Measurements from ENCODE around the gene RYK.
"Not testable (repeated sequence)": the region's sequence is repeated elsewhere in the genome, so short reads cannot be mapped to it uniquely, and the experiment has no call there.

The RYK gene

DNA sequence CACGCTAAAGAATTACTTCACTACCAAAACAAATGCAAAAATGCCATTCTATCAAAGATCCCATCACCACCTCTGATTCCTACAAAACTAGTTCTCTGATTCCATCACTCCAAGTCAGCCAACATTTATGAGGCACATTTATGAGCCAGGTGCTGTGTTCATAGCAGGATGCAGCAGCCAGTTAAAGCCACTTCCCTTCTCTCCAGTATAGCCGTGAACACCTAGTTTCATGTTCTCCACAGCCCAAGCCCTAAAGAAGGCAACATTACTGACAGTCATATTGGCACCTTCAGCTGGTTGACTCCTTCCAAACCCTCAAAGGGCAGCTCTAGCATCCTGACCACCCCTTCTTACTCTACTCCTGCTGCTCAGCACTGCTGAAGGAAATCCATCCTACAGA, 36.4 kb downstream of the RYK start:
- DNase-seq: no peak

DNA sequence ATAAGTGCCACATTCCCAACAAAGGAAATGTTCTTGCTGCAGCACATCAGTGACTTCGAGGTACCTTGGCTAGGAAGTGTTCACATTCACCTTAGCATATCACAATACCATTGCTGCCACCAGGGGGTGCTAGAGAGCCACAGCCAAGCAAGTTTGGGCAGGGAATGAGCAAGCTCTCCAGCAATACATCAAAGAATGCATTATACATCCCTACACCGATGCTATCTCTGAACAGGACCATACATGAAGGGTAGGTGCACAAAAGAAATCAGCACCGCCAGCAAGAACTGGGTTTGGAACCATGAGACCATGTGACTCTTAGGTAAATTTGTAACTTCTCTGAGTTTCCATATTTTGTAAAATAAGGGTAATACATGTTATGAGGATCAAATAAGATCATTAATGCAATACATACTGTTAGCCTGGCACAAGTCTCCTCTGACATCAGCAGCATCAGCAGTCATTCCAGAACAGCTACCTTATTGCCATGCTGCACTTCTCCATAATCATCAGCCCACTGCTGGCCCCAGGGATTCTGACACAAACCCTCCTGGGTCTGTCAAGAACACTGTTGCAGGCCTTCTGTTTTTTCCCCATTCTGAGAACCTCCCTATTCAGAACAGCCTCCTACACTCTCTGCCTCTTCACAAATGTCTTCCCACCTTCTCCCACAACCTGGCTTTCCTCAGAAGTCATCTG, 37.5 kb downstream of the RYK start:
- peak; percentile 52 for DNase-seq

DNA sequence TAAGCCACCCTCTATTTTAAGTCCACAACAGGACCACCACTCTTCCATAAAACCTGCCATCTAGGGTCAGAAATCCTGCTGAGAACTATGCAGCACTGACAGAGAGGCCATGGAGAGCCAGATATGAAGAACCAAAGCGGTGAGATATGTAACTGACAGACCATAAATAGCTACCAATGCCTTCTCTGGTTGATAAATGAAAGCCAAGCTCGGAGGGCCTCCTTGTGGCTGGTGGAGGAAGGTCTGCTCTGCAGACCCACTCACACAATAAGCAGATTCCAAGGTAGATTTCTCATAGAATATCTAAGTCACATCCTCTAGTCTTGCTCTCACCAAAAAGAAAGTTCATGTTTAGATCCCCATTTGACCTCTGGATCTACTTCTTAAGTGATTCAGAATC, 38.9 kb downstream of the RYK start:
- DNase-seq: peak; percentile 4

DNA sequence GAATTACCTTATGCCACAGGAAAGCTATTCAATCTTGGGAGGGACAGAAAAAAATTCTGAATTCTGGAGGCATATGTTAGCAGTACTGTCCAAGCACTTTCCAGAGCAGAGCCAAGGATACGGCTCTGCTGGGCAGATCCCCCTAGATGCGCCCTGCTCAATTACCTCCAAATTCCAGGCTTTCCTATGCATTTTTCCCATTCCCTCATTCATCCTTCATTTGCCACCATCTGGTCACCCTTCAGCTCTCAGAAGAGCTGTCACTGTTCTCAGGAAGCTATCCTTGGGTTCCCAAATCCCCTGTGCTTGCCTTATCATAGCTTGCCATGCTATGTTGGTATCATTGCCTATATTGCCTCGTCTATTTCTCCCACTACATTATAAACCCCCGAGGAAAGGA, 45.2 kb downstream of the RYK start:
- no peak for DNase-seq

DNA sequence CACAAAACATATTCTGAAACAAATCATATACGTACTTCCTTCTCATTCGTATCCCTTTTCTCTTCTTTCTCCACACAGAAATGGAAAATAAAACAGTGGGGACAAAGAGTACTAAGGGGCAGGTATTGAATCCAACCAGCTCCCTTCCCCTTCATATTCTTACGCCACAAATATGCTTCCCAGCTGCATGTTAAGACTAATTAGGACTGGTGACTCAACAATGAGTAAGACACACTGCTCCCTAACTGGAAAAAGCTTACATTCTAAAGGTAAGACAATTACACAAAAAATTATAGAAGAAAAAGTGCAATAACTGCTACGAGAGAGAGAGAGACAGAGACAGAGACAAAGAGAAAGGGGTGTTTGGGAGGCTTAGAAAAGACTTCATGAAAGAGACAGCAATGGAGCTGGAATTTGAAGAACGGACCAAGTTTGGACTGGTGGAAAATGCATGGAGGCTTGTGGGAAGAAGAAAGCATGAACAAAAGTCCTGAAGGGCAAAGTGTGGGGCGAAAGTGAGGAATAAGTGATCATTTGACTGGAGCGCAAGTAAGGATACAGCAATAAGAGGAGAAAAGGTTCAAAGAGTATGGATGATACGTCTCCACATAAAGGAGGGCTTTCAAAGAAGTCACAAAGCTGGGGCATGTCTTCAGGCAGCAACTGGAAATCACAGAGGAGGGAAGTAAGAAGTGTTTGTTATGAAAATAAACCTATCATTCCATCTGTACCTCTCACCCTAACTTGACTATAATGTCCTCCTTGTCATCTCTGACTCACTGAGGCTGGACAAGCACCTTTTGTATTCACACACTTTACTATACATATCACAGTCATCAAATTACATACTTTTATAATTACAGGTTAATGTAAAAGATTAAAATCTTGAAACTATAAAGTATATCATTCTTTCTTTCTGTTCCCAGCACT, 49.2 kb downstream of the RYK start:
- DNase-seq: no peak

DNA sequence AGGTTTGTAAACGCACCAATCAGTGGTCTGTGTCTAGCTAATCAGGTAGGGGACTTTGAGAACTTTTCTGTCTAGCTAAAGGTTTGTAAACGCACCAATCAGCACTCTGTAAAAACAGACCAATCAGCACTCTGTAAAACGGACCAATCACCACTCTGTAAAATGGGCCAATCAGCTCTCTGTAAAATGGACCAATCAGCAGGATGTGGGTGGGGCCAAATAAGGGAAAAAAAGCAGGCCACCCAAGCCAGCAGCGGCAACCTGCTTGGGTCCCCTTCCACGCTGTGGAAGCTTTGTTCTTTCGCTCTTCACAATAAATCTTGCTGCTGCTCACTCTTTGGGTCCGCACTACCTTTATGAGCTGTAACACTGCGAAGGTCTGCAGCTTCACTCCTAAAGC, 50.8 kb downstream of the RYK start:
- DNase-seq: not testable (repeated sequence)

DNA sequence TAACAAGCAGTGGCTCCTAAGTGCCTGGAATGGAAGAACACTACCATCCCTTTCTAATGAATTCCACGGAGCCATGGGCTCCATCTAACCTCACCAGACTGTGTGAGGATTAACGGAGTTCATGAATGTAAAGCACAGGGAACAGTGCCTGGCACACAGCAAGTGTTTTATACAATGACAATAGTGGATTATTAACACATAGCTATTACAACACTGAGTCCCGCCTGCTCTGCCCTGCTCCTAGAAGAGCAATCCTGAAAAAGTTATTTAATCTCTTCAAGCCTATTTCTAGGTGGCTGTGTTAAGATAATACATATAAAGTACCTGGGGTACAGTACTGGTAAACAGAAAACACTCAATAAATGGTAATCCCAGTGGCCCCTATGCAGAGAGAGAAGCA, 51.4 kb downstream of the RYK start:
- no peak for DNase-seq

DNA sequence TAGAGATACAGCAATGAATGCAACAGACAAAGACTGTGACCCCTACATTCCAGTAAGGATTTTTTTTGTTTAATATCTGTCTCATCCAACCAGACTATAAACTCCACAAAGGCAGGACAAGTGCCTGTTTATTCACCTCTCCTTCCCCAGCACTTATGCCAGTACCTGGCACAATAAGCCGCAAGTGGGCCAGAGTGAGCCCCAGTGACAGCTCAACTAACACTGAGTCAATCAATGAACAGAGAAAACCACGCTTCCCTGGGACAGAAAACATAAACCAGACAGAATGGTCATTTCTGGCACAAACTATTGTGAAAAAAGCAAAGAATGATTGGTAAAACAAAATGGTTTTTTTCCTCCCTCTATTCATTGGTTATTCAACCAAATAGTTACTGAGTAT, 52.2 kb downstream of the RYK start:
- no peak for DNase-seq

DNA sequence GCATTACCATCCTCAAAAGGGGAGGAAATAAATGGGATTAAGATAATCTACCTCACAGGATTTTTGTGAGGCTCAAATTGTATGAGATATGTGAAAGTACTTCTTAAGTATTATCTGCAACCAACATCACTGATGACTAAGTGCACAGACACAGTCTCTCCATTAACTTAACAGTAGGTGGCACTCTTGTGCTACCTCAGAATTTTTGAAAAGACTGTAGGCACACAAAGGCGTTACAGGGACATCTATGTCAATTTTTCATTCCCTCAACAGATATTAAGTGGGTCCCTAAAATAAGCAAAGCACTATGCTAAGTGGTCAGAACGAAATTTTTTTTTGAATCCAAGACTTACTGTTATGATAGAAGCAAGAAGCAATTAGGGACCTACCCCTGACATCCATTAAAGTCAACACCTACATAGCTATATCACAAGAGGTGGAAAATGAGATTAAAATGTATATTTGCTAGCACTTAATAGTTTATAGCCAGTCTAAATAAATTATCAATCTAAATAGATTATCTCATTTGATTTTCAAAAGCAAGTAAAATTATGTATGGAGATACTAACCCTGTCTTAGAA, 52.9 kb downstream of the RYK start:
- DNase-seq: peak; percentile 8

DNA sequence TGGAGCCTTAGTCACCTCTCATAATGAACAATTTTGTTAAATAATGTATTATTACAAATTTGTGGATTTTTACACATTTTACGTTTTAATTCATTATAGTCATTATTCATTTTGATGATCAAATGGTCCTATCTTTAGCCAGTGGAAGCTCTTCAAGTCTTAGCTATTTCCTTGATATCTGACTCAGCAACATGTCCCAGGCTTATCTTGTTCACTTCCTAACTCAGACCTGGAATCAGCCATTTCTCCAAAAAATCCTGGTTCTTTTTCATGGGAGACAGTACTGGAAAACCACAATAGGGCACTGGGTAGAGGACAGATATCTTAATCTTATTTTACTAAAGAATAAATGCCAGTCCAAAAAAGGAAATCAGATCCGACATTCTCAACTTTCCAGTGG, 56.4 kb downstream of the RYK start:
- no peak for DNase-seq

DNA sequence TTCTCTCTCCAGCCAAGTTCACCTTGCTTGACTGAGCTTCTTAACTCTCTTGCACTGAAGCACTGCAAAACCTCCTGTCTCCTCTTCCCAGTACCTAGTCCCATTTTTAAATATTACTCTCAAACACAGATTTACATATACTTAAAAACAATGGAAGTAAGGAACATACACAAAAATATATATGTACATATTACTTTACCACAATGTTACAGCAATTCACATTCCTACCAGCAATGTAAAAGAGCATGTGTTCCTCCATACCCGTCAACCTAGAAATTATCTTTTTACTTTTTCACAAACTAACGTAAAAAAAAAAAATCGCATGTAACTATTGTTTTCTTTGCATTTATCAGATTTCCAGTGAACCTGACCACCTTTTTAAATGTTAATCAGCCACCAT, 60.4 kb downstream of the RYK start:
- DNase-seq: no peak

DNA sequence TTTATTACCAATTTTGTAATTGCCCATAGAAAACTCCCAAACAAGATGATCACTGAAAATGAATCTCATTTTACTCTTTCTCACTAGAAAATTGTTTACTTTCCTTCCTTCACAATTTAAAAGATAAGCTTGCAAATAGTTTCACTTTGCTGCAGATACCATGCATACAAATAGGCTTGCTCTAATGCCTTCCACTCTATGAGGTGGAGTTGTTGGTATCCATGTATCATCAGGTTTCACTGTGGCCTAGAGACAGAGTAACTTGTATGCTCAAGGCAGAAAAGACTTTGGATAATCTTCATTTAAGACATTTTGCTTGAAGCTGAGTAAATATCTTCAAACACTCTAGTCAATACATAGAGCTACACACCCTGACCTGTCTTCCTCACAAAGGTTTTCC, 60.8 kb downstream of the RYK start:
- DNase-seq: no peak

DNA sequence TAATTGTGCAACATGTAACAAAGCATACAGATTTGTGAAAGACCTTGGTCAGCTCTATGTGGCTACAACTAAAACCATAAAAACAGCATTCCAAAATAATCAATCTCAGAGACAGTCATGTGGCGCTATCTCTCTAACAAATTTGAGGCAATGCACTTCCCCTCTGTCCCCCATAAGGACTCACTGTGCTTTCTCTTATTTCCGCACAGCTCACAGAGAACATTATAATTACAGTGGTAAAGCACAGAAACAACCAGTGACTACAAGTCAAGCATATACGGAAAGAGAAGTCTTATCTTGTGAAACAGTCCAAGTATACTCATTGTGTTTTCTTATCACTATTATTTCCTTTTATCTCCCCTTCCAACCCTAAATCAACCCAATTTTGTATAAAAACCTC, 64.3 kb downstream of the RYK start:
- DNase-seq: no peak

DNA sequence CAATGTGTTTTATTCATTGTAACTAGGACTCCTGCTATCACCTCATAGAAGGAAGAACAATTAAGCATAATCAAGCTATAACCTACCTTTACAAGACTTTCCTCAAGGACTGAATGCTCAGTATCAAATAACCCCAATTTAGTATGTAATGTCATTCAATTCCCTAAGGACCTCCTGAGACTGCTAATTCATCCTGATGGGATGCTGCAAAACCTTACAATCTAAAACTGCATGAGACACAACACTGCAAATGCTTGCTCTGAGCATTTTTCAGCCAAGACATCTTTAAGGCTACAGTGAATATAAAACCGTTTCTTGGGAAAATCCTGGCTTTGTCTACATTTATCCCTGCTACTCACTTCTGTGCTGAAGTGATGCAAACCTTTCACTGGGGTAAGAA, 69.9 kb downstream of the RYK start:
- DNase-seq: no peak

DNA sequence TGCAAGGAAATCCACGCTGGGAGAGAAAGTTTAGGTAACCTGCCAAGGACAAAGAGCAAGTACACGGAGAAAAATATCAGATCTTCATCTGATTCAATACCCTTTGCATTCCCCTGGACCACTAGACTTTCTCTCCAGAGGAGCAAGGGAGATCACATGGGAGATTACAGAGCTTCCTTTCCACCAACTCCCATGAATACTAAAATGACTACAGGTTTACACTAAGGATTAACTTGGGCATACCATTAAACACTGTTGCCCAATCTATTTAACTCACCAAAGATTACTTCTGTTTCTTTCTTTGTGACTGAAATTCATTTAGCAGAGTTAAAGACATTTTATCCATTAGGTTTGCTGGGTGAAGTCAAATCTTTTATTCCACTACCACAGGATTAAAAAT, 71.2 kb downstream of the RYK start:
- DNase-seq: no peak

DNA sequence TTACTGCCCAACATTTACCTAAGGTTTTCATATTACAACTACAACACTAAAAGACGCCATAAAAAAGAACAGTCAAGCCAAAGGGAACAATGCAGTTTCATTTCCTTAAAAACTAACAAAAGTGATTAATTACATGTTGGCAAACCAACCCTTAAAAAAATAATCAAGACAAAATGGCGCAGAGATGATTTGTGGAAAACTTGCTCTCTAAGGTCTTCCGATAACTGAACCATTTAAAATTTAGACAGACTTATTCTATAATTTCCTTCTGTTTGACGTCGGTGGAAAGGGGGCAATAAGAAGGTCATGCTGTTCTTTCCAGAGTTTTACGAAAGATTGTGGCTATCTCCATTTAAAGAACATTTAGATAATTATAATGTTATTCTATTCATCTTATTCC, 87.6 kb downstream of the RYK start:
- no peak for DNase-seq

DNA sequence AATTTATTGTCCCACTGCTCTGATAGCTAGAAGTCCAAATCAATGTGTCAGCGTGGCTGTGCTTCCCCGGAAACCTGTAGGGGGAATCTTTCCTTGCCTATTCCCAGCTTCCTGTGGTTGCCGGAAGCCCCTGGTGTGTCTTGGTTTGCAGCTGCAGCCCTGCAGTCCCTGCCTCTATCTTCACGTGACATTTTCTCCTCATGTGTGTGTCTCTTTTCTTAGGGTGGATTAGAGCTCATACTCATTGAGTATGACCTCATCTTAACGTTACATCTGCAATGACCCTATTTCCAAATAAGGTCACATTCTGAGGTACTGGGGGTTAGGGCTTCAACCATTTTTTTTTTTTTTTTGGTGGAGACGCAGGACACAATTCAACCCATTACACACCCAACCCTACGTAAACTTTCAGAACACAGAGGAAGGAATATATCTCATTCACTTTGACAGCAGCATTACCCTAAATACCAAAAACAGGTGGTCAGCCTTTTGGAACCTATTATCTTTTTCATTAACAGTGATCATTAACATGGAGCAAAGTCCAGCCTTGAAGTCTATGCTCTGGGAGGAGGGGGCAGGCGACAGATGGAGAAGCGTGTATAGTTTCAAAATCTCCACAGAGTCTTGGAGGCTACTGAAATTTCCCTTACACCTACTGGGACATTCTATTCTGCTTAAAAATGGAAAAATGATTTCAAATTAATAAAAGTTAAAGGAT, 88.6 kb downstream of the RYK start:
- DNase-seq: no peak

DNA sequence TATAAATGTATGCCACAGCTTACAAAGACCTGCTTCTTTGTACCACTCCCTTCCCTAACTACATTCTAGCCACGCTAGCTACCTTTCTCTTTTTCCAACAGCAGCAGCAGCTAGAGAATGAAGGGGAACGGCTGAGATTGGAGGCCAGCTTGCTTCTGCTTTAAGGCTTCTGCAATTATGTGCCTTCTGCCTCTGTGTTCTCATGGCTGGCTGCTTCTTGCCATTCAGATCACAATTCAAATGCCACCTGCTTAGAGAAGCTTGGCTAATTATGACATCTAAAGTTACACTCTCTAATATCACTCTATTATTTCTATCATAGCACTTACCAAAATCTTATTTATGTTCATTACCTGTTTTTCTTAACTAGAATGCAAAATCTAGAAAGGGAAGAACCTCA, 95.2 kb downstream of the RYK start:
- DNase-seq: peak; percentile 4

DNA sequence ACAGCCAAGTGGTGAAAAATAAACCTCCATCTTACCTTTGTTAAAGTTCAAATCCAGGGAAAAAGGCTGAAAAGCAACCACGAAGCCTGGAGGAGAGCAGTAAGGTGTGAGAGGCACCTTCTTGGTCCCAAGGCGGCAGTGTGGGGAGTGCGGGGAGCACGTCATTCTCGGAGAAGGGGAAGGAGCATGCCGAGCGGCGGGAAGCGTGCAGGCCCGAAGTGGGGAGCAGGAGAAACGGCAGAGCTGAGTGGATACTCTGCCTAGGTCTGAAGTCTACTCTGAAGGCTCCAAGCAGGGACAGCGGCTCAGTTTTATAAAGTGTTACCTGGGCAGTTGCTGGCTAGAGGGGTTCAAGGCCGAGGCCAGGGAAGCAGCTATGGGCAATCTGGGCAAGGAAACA, 96.9 kb downstream of the RYK start:
- DNase-seq: no peak

DNA sequence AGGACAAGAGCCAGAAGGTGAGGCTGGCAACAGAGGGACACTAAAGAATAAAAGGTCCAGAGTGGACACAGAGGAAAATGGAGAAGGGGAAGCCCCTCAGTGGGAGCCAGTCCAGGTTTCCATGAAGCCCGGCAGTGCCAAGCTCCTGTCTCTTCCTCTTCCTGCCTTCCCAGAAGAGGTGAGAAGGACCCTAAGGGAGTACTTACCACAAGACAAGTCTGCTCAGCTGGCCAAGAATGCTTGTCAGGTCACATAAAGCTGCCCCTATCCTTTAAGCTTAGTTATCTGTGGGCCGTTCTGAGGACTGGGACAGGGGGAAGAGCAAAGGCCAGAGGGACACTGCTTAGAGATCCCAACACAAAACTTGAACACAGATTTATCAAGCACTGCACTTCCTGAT, 100.2 kb downstream of the RYK start:
- no peak for DNase-seq

DNA sequence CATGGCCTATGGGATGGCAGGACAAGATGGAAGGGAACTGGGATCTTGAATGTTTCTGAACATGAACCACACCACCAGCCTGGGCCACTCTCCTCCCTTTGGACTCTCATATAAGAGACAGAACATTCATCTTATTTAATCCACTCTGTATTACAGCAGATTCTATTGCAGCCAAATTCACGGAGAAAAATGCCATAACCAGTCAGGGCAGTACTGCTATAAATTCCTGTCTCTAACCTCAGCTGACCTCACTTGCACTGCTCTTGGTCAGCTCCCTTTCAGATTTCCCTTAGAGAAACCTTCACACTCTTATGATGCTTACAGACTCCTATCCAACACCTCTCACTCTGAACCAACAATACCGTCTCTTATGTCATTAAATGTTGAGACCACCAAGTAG, 101.4 kb downstream of the RYK start:
- no peak for DNase-seq

DNA sequence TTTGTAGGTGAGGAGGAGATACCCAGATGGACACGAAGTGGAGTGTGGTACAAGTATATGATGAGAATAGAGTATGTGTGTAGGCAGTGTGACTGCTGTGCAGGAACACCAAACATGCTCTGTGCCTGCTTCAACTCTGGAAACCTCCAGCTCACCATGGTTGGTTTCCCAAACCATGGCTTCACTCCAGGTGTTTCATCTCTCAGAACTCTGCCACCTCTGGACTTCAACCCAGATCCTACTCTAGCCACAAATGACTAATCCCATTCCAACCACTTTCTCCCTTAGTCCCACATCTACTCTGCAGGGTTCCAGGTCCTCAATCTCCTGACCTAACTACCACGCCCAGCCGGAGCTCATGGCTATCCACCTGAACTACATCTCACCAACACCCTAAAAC, 102.1 kb downstream of the RYK start:
- DNase-seq: no peak

DNA sequence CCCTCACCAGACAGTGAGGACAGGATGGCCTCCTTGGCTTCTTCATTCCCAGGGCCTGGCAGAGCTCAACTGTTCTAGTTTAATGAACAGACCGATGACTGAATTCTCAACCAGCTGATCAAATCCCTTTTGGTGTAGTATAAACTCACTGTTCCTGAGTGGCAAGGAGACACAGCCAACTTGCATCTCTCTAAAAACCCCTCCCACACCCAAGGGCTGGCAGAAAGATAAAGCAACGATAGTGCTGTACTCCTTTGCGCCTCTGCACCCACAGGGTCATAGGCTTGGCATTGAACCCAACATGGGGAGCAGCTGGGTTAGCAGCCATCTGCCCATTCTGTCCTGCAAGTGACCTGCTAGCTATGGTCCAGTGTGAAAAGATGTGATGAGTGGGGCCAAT, 103.2 kb downstream of the RYK start:
- no peak for DNase-seq

DNA sequence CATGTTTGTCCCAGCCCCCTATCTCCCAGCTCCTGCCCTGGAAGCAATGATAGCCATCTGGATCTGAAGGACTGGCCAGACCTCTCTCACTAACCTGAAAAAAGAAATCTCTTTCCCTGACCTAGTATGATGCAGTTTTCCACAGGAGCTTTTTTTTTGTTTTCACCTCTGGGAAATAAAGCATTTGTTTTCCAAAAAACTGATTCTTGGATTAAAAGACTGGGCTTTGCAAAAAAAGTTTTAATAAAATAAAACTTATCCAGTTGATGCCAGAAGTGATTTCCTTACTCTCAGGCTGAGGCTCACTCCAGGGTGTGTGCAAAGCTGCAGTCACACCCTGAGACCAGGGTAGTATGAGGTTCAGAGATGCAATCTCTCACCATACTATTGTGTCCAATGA, 104.0 kb downstream of the RYK start:
- no peak for DNase-seq
